K562 (cell line): ENCODE results near the gene ILDR1. TPM values are rescaled to one million over a fixed set of nuclear protein-coding genes. Genes with fewer than 3 reads are reported as not detected.

Experiments used
- NR1H2 ChIP-seq: sonication (generic); formaldehyde crosslinking; IDR thresholded peaks from 2 replicates; pipeline ENCODE4 v1.4.0; 2020; ENCODE audit warnings: mild to moderate bottlenecking, missing genetic modification reagents
- polyA plus RNA-seq, 8 experiments: library from polyadenylated mRNA; depleted of rRNA in 4 of 8; stranded (reverse) in 5 of 8; unstranded in 3 of 8; fragments of >200 nt; fragmentation: Nextera tagmentation in 2 of 8; fragmentation: Illumina TruSeq in 1 of 8; extraction: Ambion mirVana in 2 of 8; extraction: Trizol in 1 of 8; gene quantifications; 2 replicates each; pipeline versions ENCODE4 v1.2.1 to v1.2.3, GENCODE V29; 2011 to 2014; ENCODE audit warnings: inconsistent platforms in 1 of 8, missing spikeins in 1 of 8
- total RNA-seq, 7 experiments: library from RNA; depleted of rRNA in 6 of 7; stranded (reverse); fragments of >200 nt in 6 of 7; fragmentation: Illumina TruSeq in 2 of 7; extraction: Trizol in 2 of 7; gene quantifications; 2 replicates each; pipeline versions ENCODE4 v1.2.1 to v1.2.3, GENCODE V29; 2011 to 2021; ENCODE audit warnings: low replicate concordance in 1 of 7
- TF ChIP-seq, protein P1 (sequence below): fragments of 200-600 bp; sonication (generic); IDR thresholded peaks from one replicate; pipeline ENCODE4 v1.6.1; 2012; ENCODE audit warnings: mild to moderate bottlenecking, low read depth, low read length, inconsistent platforms

Gene ILDR1
- total and polyA plus RNA-seq, 9 of the 15 experiments (the other 6 are each of a cell fraction or from before 2014, with no cell fraction given), result 0.04 TPM; not detected in 8

DNA sequence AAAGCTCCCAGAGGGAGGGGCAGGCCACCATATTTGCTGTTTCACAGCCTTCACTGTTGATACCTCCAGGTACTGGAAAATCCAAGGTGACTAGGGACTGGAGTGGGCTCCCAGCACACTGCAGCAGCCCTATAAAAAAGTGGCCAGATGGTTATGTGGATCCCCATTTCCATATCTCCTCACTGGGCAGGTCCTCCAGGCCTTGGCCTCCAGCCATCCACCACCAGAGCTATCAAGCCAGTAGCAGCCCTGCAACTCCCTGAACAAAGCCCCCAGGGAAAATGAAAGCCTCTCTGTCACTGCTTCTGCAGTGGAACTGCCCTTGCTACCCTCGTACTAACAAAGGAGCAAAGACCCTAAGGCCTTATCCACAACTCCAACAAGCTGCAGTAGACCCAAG is 58.4 kb downstream of the ILDR1 start (continued):
- TF ChIP-seq, protein P1, sequence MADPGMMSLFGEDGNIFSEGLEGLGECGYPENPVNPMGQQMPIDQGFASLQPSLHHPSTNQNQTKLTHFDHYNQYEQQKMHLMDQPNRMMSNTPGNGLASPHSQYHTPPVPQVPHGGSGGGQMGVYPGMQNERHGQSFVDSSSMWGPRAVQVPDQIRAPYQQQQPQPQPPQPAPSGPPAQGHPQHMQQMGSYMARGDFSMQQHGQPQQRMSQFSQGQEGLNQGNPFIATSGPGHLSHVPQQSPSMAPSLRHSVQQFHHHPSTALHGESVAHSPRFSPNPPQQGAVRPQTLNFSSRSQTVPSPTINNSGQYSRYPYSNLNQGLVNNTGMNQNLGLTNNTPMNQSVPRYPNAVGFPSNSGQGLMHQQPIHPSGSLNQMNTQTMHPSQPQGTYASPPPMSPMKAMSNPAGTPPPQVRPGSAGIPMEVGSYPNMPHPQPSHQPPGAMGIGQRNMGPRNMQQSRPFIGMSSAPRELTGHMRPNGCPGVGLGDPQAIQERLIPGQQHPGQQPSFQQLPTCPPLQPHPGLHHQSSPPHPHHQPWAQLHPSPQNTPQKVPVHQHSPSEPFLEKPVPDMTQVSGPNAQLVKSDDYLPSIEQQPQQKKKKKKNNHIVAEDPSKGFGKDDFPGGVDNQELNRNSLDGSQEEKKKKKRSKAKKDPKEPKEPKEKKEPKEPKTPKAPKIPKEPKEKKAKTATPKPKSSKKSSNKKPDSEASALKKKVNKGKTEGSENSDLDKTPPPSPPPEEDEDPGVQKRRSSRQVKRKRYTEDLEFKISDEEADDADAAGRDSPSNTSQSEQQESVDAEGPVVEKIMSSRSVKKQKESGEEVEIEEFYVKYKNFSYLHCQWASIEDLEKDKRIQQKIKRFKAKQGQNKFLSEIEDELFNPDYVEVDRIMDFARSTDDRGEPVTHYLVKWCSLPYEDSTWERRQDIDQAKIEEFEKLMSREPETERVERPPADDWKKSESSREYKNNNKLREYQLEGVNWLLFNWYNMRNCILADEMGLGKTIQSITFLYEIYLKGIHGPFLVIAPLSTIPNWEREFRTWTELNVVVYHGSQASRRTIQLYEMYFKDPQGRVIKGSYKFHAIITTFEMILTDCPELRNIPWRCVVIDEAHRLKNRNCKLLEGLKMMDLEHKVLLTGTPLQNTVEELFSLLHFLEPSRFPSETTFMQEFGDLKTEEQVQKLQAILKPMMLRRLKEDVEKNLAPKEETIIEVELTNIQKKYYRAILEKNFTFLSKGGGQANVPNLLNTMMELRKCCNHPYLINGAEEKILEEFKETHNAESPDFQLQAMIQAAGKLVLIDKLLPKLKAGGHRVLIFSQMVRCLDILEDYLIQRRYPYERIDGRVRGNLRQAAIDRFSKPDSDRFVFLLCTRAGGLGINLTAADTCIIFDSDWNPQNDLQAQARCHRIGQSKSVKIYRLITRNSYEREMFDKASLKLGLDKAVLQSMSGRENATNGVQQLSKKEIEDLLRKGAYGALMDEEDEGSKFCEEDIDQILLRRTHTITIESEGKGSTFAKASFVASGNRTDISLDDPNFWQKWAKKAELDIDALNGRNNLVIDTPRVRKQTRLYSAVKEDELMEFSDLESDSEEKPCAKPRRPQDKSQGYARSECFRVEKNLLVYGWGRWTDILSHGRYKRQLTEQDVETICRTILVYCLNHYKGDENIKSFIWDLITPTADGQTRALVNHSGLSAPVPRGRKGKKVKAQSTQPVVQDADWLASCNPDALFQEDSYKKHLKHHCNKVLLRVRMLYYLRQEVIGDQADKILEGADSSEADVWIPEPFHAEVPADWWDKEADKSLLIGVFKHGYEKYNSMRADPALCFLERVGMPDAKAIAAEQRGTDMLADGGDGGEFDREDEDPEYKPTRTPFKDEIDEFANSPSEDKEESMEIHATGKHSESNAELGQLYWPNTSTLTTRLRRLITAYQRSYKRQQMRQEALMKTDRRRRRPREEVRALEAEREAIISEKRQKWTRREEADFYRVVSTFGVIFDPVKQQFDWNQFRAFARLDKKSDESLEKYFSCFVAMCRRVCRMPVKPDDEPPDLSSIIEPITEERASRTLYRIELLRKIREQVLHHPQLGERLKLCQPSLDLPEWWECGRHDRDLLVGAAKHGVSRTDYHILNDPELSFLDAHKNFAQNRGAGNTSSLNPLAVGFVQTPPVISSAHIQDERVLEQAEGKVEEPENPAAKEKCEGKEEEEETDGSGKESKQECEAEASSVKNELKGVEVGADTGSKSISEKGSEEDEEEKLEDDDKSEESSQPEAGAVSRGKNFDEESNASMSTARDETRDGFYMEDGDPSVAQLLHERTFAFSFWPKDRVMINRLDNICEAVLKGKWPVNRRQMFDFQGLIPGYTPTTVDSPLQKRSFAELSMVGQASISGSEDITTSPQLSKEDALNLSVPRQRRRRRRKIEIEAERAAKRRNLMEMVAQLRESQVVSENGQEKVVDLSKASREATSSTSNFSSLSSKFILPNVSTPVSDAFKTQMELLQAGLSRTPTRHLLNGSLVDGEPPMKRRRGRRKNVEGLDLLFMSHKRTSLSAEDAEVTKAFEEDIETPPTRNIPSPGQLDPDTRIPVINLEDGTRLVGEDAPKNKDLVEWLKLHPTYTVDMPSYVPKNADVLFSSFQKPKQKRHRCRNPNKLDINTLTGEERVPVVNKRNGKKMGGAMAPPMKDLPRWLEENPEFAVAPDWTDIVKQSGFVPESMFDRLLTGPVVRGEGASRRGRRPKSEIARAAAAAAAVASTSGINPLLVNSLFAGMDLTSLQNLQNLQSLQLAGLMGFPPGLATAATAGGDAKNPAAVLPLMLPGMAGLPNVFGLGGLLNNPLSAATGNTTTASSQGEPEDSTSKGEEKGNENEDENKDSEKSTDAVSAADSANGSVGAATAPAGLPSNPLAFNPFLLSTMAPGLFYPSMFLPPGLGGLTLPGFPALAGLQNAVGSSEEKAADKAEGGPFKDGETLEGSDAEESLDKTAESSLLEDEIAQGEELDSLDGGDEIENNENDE, result no peak
- no peak for TF ChIP-seq NR1H2 (CRISPR knock-in tag)
